Sigmoid colon (tissue), 7 donors: ENCODE data around the gene LAMA1. TPM values are rescaled to one million over a fixed set of nuclear protein-coding genes. Genes with fewer than 3 reads are reported as not detected.

Experiments
- DNase-seq: peaks from one replicate; pipeline ENCODE4 v3.0.0-alpha.2; 2019
- H3K27ac ChIP-seq, 4 donors: fragments of 200-600 bp; sonication (generic); one replicate each; pipeline ENCODE4 v1.5.1; 2016 to 2019; ENCODE audit warnings: mild to moderate bottlenecking in 1 of 4
- H3K27me3 ChIP-seq, 3 donors: fragments of 200-600 bp; sonication (generic); one replicate each; pipeline ENCODE4 v1.5.1; 2019; ENCODE audit warnings: mild to moderate bottlenecking in 1 of 3
- H3K36me3 ChIP-seq, 4 donors: fragments of 200-600 bp; sonication (generic); one replicate each; pipeline ENCODE4 v1.5.1; 2016 to 2019
- H3K4me1 ChIP-seq, 4 donors: fragments of 200-600 bp; sonication (generic); one replicate each; pipeline ENCODE4 v1.5.1; 2017 to 2019
- H3K4me3 ChIP-seq, 4 donors: fragments of 200-600 bp; sonication (generic); one replicate each; pipeline ENCODE4 v1.5.1; 2017 to 2019; ENCODE audit warnings: mild to moderate bottlenecking in 2 of 4, moderate library complexity in 1 of 4
- H3K9me3 ChIP-seq, 4 donors: fragments of 200-600 bp in 3 of 4; sonication (generic) in 3 of 4; one replicate each; pipeline versions ENCODE4 v1.5.1 to v1.6.1; 2013 to 2019
- EP300 ChIP-seq, 4 donors: sonication (generic); formaldehyde crosslinking; IDR thresholded peaks; one replicate each; pipeline ENCODE4 v1.6.1; 2017; ENCODE audit warnings: antibody characterized with exemption in 4 of 4
- POLR2A ChIP-seq, 2 donors: fragments of 450-650 bp; IDR thresholded peaks; one replicate each; pipeline ENCODE4 v1.6.1; 2016; ENCODE audit warnings: antibody characterized with exemption in 2 of 2, mild to moderate bottlenecking in 2 of 2, moderate library complexity in 2 of 2
- POLR2AphosphoS5 ChIP-seq, 4 donors: sonication (generic); formaldehyde crosslinking; IDR thresholded peaks; one replicate each; pipeline ENCODE4 v1.6.1; 2017; ENCODE audit warnings: antibody characterized with exemption in 4 of 4
- WGBS, 2 donors: extraction: QIAGEN DNeasy Blood & Tissue Kit; methylation state at CpG; one replicate each; pipeline ENCODE4 v1.1.7; 2013; 5-methylcytosine and 5-hydroxymethylcytosine counted together
- intact Hi-C: fragments of 100-400 bp; cut with DNase I; formaldehyde crosslinking; loops from one replicate; pipeline ENCODE4 v1.15.1; 2023
- polyA plus RNA-seq, 3 donors: library from polyadenylated mRNA; stranded (reverse); fragments of 200-250 nt; gene quantifications; one replicate each; pipeline ENCODE4 v1.2.3, GENCODE V29; 2013
- total RNA-seq, 4 donors: library from RNA; depleted of rRNA; stranded (reverse); fragments of >200 nt; gene quantifications; one replicate each; pipeline ENCODE4 v1.1.0, GENCODE V29; 2016
- TF ChIP-seq, protein P1 (sequence below), 4 experiments: fragments of 450-650 bp in 3 of 4; fragments of 200-600 bp in 1 of 4; IDR thresholded peaks; one replicate each; pipeline ENCODE4 v1.5.1; 2016 to 2019; ENCODE audit warnings: antibody characterized with exemption in 4 of 4, mild to moderate bottlenecking in 3 of 4, moderate library complexity in 2 of 4
- donor health status: healthy with polysubstance abuse.
- donor health status: Bipolar disorder and iron deficiency.
- donor health status: healthy.

LAMA1 gene
- total and polyA plus RNA-seq, 7 donors = 0.27 to 19.2 (median 1.4) TPM

DNA sequence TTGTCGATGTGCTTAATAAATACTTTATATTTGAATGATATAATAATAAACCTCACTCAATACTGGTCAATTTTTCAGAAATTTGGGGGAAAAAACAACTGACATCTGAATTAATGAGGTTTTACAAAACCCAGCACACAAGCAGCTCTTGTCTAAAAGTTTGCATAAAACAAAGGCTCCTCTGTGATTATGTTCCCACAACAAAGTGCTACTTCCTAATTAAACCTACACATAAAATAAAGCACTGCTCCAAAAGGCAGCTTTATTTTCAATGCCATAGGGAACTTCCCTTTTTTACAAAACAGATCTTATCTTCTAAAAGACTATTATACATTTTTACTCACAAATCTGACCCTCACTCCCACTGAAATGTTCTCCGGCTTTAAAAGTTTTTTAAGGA is 47.1 kb downstream of the LAMA1 start:
- 80 to 83% methylated on average over 2 of the region's 2 CpGs for WGBS, 2 donors

DNA sequence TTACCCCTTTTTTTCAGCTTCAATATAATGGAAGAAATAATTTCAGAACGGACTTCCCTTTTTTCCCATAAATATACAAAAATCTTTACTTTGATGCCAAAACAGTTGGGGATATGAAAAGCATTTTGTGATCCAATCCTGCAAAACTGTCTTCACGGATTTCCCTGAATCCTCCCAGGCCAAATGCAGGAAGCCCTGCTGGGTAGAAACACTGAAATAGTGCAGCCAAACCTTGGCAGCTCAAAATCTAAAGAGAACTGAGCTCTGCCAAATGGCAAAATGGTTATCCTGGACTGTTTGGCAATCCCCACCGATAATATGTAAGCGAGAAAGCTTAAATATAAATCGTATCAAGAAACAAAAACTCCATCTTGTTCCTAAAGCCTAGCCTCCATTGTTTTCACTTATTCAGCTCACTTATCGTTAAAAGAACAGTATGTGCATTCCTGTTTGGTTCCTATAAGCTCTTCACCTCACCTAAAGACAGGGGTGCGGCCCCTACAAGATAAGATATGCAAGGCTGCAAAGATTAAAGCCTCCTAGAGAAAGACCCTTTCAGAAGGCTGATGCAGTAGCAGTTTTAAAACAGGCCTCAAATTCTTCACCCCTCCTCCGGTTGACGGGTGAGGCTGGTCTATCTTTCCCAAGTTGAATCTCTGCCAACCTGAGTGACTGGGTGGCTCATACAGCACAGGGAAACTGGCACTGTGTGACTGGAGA is 48.6 kb downstream of the LAMA1 start:
- WGBS, 2 donors = 88 to 91% methylated on average over 9 of the region's 9 CpGs
- H3K36me3 ChIP-seq = no peaks in the 10 kb centered on the region
- no peak overlapping the region for H3K4me3 ChIP-seq
- peaks cover 0 to 17% (median 15%) of the 10 kb centered on the region in 4 donors for H3K4me1 ChIP-seq
- no peaks in the 10 kb centered on the region for H3K27me3 ChIP-seq
- intact Hi-C loops = no loop called here
- H3K9me3 ChIP-seq = no peaks in the 10 kb centered on the region
- DNase-seq = no peak
- no peak overlapping the region for H3K27ac ChIP-seq
- TF ChIP-seq, protein P1, sequence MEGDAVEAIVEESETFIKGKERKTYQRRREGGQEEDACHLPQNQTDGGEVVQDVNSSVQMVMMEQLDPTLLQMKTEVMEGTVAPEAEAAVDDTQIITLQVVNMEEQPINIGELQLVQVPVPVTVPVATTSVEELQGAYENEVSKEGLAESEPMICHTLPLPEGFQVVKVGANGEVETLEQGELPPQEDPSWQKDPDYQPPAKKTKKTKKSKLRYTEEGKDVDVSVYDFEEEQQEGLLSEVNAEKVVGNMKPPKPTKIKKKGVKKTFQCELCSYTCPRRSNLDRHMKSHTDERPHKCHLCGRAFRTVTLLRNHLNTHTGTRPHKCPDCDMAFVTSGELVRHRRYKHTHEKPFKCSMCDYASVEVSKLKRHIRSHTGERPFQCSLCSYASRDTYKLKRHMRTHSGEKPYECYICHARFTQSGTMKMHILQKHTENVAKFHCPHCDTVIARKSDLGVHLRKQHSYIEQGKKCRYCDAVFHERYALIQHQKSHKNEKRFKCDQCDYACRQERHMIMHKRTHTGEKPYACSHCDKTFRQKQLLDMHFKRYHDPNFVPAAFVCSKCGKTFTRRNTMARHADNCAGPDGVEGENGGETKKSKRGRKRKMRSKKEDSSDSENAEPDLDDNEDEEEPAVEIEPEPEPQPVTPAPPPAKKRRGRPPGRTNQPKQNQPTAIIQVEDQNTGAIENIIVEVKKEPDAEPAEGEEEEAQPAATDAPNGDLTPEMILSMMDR (IDR thresholded peaks at IDR 0.05) = no peak
- TF ChIP-seq POLR2A (IDR thresholded peaks at IDR 0.05) = no peak
- TF ChIP-seq EP300 (IDR thresholded peaks at IDR 0.05) = no peak
- TF ChIP-seq POLR2AphosphoS5 (IDR thresholded peaks at IDR 0.05) = no peak

More for the DNA sequence above, 47.1 kb downstream of the LAMA1 start:
- intact Hi-C loops = no loop called here
- Histone ChIP-seq H3K27me3 (no peaks in the 10 kb centered on the region), H3K36me3 (no peaks in the 10 kb centered on the region), H3K4me3 (no peak overlapping the region), H3K4me1 (peaks cover 0 to 17% (median 15%) of the 10 kb centered on the region in 4 donors), H3K27ac (no peak overlapping the region), H3K9me3 (no peaks in the 10 kb centered on the region)
- TF ChIP-seq, protein P1 (IDR thresholded peaks at IDR 0.05) = no peak
- TF ChIP-seq POLR2AphosphoS5 (IDR thresholded peaks at IDR 0.05) (no peak), POLR2A (IDR thresholded peaks at IDR 0.05) (no peak), EP300 (IDR thresholded peaks at IDR 0.05) (no peak)
- DNase-seq = no peak

DNA sequence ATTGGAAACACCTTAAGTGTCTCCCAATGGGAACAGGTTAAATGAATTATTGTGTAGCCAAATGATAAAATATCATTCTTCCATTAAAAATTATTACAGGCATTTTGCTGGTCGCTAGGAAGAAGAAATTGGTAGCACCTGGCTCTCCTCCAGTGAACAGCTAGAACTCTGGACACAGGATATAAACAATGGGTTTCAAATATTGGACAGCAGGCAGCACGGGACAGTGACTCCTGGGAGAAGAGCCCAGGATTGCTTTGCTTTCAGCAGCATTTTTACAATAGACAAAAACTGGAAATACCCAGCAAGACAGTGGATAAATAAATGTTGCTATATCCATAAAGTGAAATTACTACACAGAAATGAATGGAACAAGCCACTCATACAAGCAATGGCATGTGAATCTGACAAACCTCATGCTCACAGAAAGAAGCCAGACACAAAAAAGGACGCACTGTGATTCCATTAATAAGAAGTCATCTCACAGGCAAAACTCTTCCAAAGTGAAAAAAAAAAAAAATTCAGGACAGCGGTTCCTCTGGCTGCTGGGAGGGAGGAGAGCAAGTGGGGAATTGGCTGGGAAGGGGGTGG is 50.5 kb downstream of the LAMA1 start:
- TF ChIP-seq POLR2AphosphoS5 (IDR thresholded peaks at IDR 0.05) (peak; percentile 21 to 72 (median 57)), EP300 (IDR thresholded peaks at IDR 0.05) (peak in 3 of 4 donors; percentile 4 to 10 (median 9))
- TF ChIP-seq, protein P1 (IDR thresholded peaks at IDR 0.05) = no peak
- peak overlapping the region; percentile 8 to 77 (median 40) for H3K27ac ChIP-seq
- DNase-seq = no peak

DNA sequence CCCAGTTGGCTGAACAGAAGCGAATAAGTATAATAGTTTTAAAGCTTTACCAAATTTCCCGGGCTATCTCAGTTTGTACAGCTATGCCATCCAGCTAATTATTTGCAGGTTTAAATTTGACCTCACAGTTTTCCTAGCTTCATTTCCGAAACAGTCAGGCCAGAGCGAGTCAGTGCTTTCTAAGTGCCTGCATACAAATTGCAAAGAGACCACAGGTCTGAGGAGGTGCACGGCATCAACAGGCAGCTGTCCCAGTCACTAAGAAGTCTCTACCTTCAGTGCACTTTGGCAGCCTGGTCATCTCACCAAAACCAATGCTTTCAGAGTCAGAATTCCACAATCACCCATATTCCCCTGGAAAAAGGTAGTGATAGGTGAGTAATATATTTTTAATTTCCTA is 51.9 kb downstream of the LAMA1 start:
- intact Hi-C loops = no loop called here
- Histone ChIP-seq H3K4me3 (no peak overlapping the region), H3K27ac (no peak overlapping the region), H3K36me3 (no peaks in the 10 kb centered on the region), H3K27me3 (no peaks in the 10 kb centered on the region), H3K4me1 (peaks cover 0 to 17% (median 15%) of the 10 kb centered on the region in 4 donors), H3K9me3 (no peaks in the 10 kb centered on the region)
- TF ChIP-seq EP300 (IDR thresholded peaks at IDR 0.05) = no peak
- TF ChIP-seq, protein P1 (IDR thresholded peaks at IDR 0.05) = no peak
- TF ChIP-seq POLR2AphosphoS5 (IDR thresholded peaks at IDR 0.05) = no peak
- no peak for TF ChIP-seq POLR2A (IDR thresholded peaks at IDR 0.05)
- WGBS, 2 donors = 92% methylated on average over 5 of the region's 5 CpGs
- no peak for DNase-seq

More for the DNA sequence above, 50.5 kb downstream of the LAMA1 start:
- Histone ChIP-seq H3K4me3 (peak overlapping the region in 1 of 4 donors; percentile 10), H3K36me3 (no peaks in the 10 kb centered on the region), H3K4me1 (peaks cover 0 to 17% (median 15%) of the 10 kb centered on the region in 4 donors), H3K9me3 (no peaks in the 10 kb centered on the region), H3K27me3 (no peaks in the 10 kb centered on the region)
- 59 to 66% methylated on average over 4 of the region's 4 CpGs for WGBS, 2 donors
- intact Hi-C loops = no loop called here
